Stimulated activated CD8-positive, alpha-beta memory T cell treated with anti-CD3 and anti-CD28 coated beads, Interleukin-2, amount 100 ng/mL, for 1 hour (primary cell): ENCODE results near the gene CPED1.
"Not testable (repeated sequence)": the region's sequence is repeated elsewhere in the genome, so short reads cannot be mapped to it uniquely, and the experiment has no call there.

Source experiments
- DNase-seq, 2 donors: peaks; one replicate each; pipeline ENCODE4 v3.0.0-alpha.2; 2020; ENCODE audit warnings: low read depth in 2 of 2

The CPED1 gene

GRCh38 chr7:121071662-121072061 lies 83.2 kb downstream of the CPED1 start:
- no peak for DNase-seq

- DNase-seq, result no peak
Measured at GRCh38 chr7:121072826-121073225, 84.3 kb downstream of the CPED1 start.

GRCh38 chr7:121073463-121074099 lies 85.1 kb downstream of the CPED1 start:
- no peak for DNase-seq

GRCh38 chr7:121075424-121075841 lies 86.9 kb downstream of the CPED1 start:
- not testable (repeated sequence) for DNase-seq

GRCh38 chr7:121075952-121076349 lies 87.4 kb downstream of the CPED1 start:
- DNase-seq, result no peak

- no peak for DNase-seq
Measured at GRCh38 chr7:121076350-121077164, 88.0 kb downstream of the CPED1 start.

- no peak for DNase-seq
Measured at GRCh38 chr7:121077165-121077630, 88.7 kb downstream of the CPED1 start.

GRCh38 chr7:121078701-121079227 lies 90.3 kb downstream of the CPED1 start:
- no peak for DNase-seq

- no peak for DNase-seq
Measured at GRCh38 chr7:121079425-121080169, 91.1 kb downstream of the CPED1 start.

- DNase-seq, result no peak
Measured at GRCh38 chr7:121080257-121080912, 91.9 kb downstream of the CPED1 start.

GRCh38 chr7:121080913-121081326 lies 92.4 kb downstream of the CPED1 start:
- DNase-seq, result no peak

- no peak for DNase-seq
Measured at GRCh38 chr7:121081327-121081936, 92.9 kb downstream of the CPED1 start.

- no peak for DNase-seq
Measured at GRCh38 chr7:121082400-121083101, 94.0 kb downstream of the CPED1 start.

- no peak for DNase-seq
Measured at GRCh38 chr7:121083138-121083789, 94.8 kb downstream of the CPED1 start.

- no peak for DNase-seq
Measured at GRCh38 chr7:121083790-121084251, 95.3 kb downstream of the CPED1 start.

- DNase-seq, result no peak
Measured at GRCh38 chr7:121084256-121084655, 95.7 kb downstream of the CPED1 start.

GRCh38 chr7:121084748-121085336 lies 96.3 kb downstream of the CPED1 start:
- no peak for DNase-seq

GRCh38 chr7:121085922-121086321 lies 97.4 kb downstream of the CPED1 start:
- DNase-seq, result no peak

GRCh38 chr7:121088870-121089269 lies 100.4 kb downstream of the CPED1 start:
- DNase-seq, result no peak
